Measurements from ENCODE around the gene SLC25A22.

The SLC25A22 gene

GRCh38 chr11:829847-830294 is 31.8 kb upstream of the SLC25A22 start:
- H3K79me1 ChIP-seq (ENCODE audit: low read length) = peaks cover 23% of the 10 kb centered on the region

GRCh38 chr11:829176-829846 is 31.2 kb upstream of the SLC25A22 start:
- H3K23ac ChIP-seq (ENCODE audit: low read length) = no peak overlapping the region
- H3K79me2 ChIP-seq (ENCODE audit: control insufficient read depth, insufficient read depth, low read length, poor library complexity) = peaks cover 12% of the 10 kb centered on the region
- no peak overlapping the region for H4K12ac ChIP-seq (ENCODE audit: low read depth, low read length)
- H3K18ac ChIP-seq (ENCODE audit: low read length) = peak overlapping the region; percentile 7
- no peak overlapping the region for H3K14ac ChIP-seq (ENCODE audit: low read length)
- H3K27me3 ChIP-seq (ENCODE audit: insufficient read depth, low read length) = peaks cover 33% of the 10 kb centered on the region
- peak overlapping the region; percentile 67 for H3K4me2 ChIP-seq (ENCODE audit: low read length)
- no peak overlapping the region for H3K27ac ChIP-seq (ENCODE audit: low read depth, low read length)
- no peak overlapping the region for H2AFZ ChIP-seq (ENCODE audit: insufficient read depth, low read length, poor library complexity)
- peaks cover 10% of the 10 kb centered on the region in 2 experiments for H3K36me3 ChIP-seq (ENCODE audit: control insufficient read depth in 1 of 2, insufficient read depth in 2 of 2, low read length in 2 of 2)
- H4K91ac ChIP-seq (ENCODE audit: low read depth, low read length) = no peak overlapping the region
- no peak overlapping the region for H2AK5ac ChIP-seq (ENCODE audit: low read length)
- peaks cover 23% of the 10 kb centered on the region for H3K79me1 ChIP-seq (ENCODE audit: low read length)
- no peak overlapping the region for H2BK120ac ChIP-seq (ENCODE audit: insufficient read depth, low read length, poor library complexity)
- no peak overlapping the region for H3K9ac ChIP-seq (ENCODE audit: low read length)
- H2BK5ac ChIP-seq (ENCODE audit: low read depth, low read length, poor library complexity) = no peak overlapping the region
- H3K9me3 ChIP-seq (ENCODE audit: insufficient read depth, low read depth, low read length) = peaks cover 5% of the 10 kb centered on the region
- DNase-seq = no peak
- no peak overlapping the region for H4K8ac ChIP-seq (ENCODE audit: low read depth, low read length)
- peaks cover 45 to 49% of the 10 kb centered on the region in 2 experiments for H3K4me1 ChIP-seq (ENCODE audit: control insufficient read depth in 1 of 2, insufficient read depth in 2 of 2, low read length in 2 of 2)
- whole genome bisulfite sequencing (ENCODE audit: extremely low coverage, insufficient coverage, insufficient read length) = no CpG with 5 or more reads among the region's 40 CpGs
- no peak overlapping the region for H3K4ac ChIP-seq (ENCODE audit: low read depth, low read length)
- no peak overlapping the region for H2BK12ac ChIP-seq (ENCODE audit: low read length)
- H3K4me3 ChIP-seq (ENCODE audit: low read depth, low read length) = peak overlapping the region; percentile 14

More at GRCh38 chr11:829847-830294, 31.8 kb upstream of the SLC25A22 start:
- peak overlapping the region; percentile 32 for H3K4me3 ChIP-seq (ENCODE audit: low read depth, low read length)
- H2AK5ac ChIP-seq (ENCODE audit: low read length) = no peak overlapping the region
- no peak for DNase-seq
- no peak overlapping the region for H3K4ac ChIP-seq (ENCODE audit: low read depth, low read length)
- peak overlapping the region; percentile 50 for H2AFZ ChIP-seq (ENCODE audit: insufficient read depth, low read length, poor library complexity)
- H3K9ac ChIP-seq (ENCODE audit: low read length) = no peak overlapping the region
- no peak overlapping the region for H3K23ac ChIP-seq (ENCODE audit: low read length)
- H4K12ac ChIP-seq (ENCODE audit: low read depth, low read length) = no peak overlapping the region
- H2BK120ac ChIP-seq (ENCODE audit: insufficient read depth, low read length, poor library complexity) = no peak overlapping the region
- peaks cover 50 to 55% of the 10 kb centered on the region in 2 experiments for H3K4me1 ChIP-seq (ENCODE audit: control insufficient read depth in 1 of 2, insufficient read depth in 2 of 2, low read length in 2 of 2)
- peaks cover 33% of the 10 kb centered on the region for H3K27me3 ChIP-seq (ENCODE audit: insufficient read depth, low read length)
- H3K18ac ChIP-seq (ENCODE audit: low read length) = peak overlapping the region; percentile 7
- H3K4me2 ChIP-seq (ENCODE audit: low read length) = peak overlapping the region; percentile 67
- peak overlapping the region; percentile 33 for H4K8ac ChIP-seq (ENCODE audit: low read depth, low read length)
- peak overlapping the region; percentile 19 for H3K14ac ChIP-seq (ENCODE audit: low read length)
- H4K91ac ChIP-seq (ENCODE audit: low read depth, low read length) = no peak overlapping the region
- WGBS (ENCODE audit: extremely low coverage, insufficient coverage, insufficient read length) = no CpG with 5 or more reads among the region's 39 CpGs
- H3K9me3 ChIP-seq (ENCODE audit: insufficient read depth, low read depth, low read length) = peaks cover 5% of the 10 kb centered on the region
- H3K36me3 ChIP-seq (ENCODE audit: control insufficient read depth in 1 of 2, insufficient read depth in 2 of 2, low read length in 2 of 2) = peaks cover 5 to 8% of the 10 kb centered on the region in 2 experiments
- H2BK5ac ChIP-seq (ENCODE audit: low read depth, low read length, poor library complexity) = no peak overlapping the region
- peaks cover 12% of the 10 kb centered on the region for H3K79me2 ChIP-seq (ENCODE audit: control insufficient read depth, insufficient read depth, low read length, poor library complexity)
- no peak overlapping the region for H2BK12ac ChIP-seq (ENCODE audit: low read length)
- no peak overlapping the region for H3K27ac ChIP-seq (ENCODE audit: low read depth, low read length)

GRCh38 chr11:828506-829175 is 30.6 kb upstream of the SLC25A22 start:
- H3K79me1 ChIP-seq (ENCODE audit: low read length) = peaks cover 21% of the 10 kb centered on the region
- no peak overlapping the region for H4K12ac ChIP-seq (ENCODE audit: low read depth, low read length)
- H2AK5ac ChIP-seq (ENCODE audit: low read length) = no peak overlapping the region
- no peak for DNase-seq
- peaks cover 33% of the 10 kb centered on the region for H3K27me3 ChIP-seq (ENCODE audit: insufficient read depth, low read length)
- peaks cover 16% of the 10 kb centered on the region in 2 experiments for H3K36me3 ChIP-seq (ENCODE audit: control insufficient read depth in 1 of 2, insufficient read depth in 2 of 2, low read length in 2 of 2)
- H3K9ac ChIP-seq (ENCODE audit: low read length) = no peak overlapping the region
- peaks cover 5% of the 10 kb centered on the region for H3K9me3 ChIP-seq (ENCODE audit: insufficient read depth, low read depth, low read length)
- no peak overlapping the region for H3K14ac ChIP-seq (ENCODE audit: low read length)
- H2BK12ac ChIP-seq (ENCODE audit: low read length) = no peak overlapping the region
- H3K4me2 ChIP-seq (ENCODE audit: low read length) = no peak overlapping the region
- no peak overlapping the region for H3K27ac ChIP-seq (ENCODE audit: low read depth, low read length)
- H3K79me2 ChIP-seq (ENCODE audit: control insufficient read depth, insufficient read depth, low read length, poor library complexity) = peaks cover 8% of the 10 kb centered on the region
- H3K4me3 ChIP-seq (ENCODE audit: low read depth, low read length) = no peak overlapping the region
- H4K91ac ChIP-seq (ENCODE audit: low read depth, low read length) = no peak overlapping the region
- H4K8ac ChIP-seq (ENCODE audit: low read depth, low read length) = no peak overlapping the region
- no peak overlapping the region for H3K4ac ChIP-seq (ENCODE audit: low read depth, low read length)
- no CpG with 5 or more reads among the region's 21 CpGs for WGBS (ENCODE audit: extremely low coverage, insufficient coverage, insufficient read length)
- H3K18ac ChIP-seq (ENCODE audit: low read length) = no peak overlapping the region
- H2BK5ac ChIP-seq (ENCODE audit: low read depth, low read length, poor library complexity) = no peak overlapping the region
- no peak overlapping the region for H2BK120ac ChIP-seq (ENCODE audit: insufficient read depth, low read length, poor library complexity)
- H2AFZ ChIP-seq (ENCODE audit: insufficient read depth, low read length, poor library complexity) = no peak overlapping the region
- H3K4me1 ChIP-seq (ENCODE audit: control insufficient read depth in 1 of 2, insufficient read depth in 2 of 2, low read length in 2 of 2) = peaks cover 40 to 45% of the 10 kb centered on the region in 2 experiments
- no peak overlapping the region for H3K23ac ChIP-seq (ENCODE audit: low read length)

- Histone ChIP-seq H3K18ac (ENCODE audit: low read length) (no peak within 1 kb of the TSS), H2BK120ac (ENCODE audit: insufficient read depth, low read length, poor library complexity) (peak within 1 kb of the TSS; percentile 18), H2BK5ac (ENCODE audit: low read depth, low read length, poor library complexity) (no peak within 1 kb of the TSS), H3K4me3 (ENCODE audit: low read depth, low read length) (peak within 1 kb of the TSS; percentile 53), H2AFZ (ENCODE audit: insufficient read depth, low read length, poor library complexity) (peak within 1 kb of the TSS; percentile 17), H4K12ac (ENCODE audit: low read depth, low read length) (no peak within 1 kb of the TSS), H3K27ac (ENCODE audit: low read depth, low read length) (no peak within 1 kb of the TSS), H3K14ac (ENCODE audit: low read length) (peak within 1 kb of the TSS; percentile 22), H3K4ac (ENCODE audit: low read depth, low read length) (no peak within 1 kb of the TSS), H3K9me3 (ENCODE audit: insufficient read depth, low read depth, low read length) (peaks cover 7% of the 10 kb centered on the region), H3K79me2 (ENCODE audit: control insufficient read depth, insufficient read depth, low read length, poor library complexity) (peaks cover 2% of the 10 kb centered on the region), H3K9ac (ENCODE audit: low read length) (no peak within 1 kb of the TSS), H4K8ac (ENCODE audit: low read depth, low read length) (peak within 1 kb of the TSS; percentile 61), H4K91ac (ENCODE audit: low read depth, low read length) (peak within 1 kb of the TSS; percentile 48), H3K36me3 (ENCODE audit: control insufficient read depth in 1 of 2, insufficient read depth in 2 of 2, low read length in 2 of 2) (peaks cover 17 to 18% of the 10 kb centered on the region in 2 experiments), H3K23ac (ENCODE audit: low read length) (no peak within 1 kb of the TSS), H3K27me3 (ENCODE audit: insufficient read depth, low read length) (peaks cover 33% of the 10 kb centered on the region), H3K79me1 (ENCODE audit: low read length) (peaks cover 14% of the 10 kb centered on the region), H3K4me2 (ENCODE audit: low read length) (peak within 1 kb of the TSS; percentile 64), H2BK12ac (ENCODE audit: low read length) (peak within 1 kb of the TSS; percentile 20), H3K4me1 (ENCODE audit: control insufficient read depth in 1 of 2, insufficient read depth in 2 of 2, low read length in 2 of 2) (peaks cover 39 to 43% of the 10 kb centered on the region in 2 experiments), H2AK5ac (ENCODE audit: low read length) (peak within 1 kb of the TSS; percentile 18)
- DNase-seq = no peak
- no CpG with 5 or more reads among the region's 5 CpGs for WGBS (ENCODE audit: extremely low coverage, insufficient coverage, insufficient read length)
These were observed 29.8 kb upstream of the SLC25A22 start, which contains the start of gene CRACR2B for GRCh38 chr11:827897-828192. Gene CRACR2B, plus strand, starts transcription at chr11:827919. Its CDS starts 689 bp downstream, at chr11:828608.

Data from trophoblast cell (in vitro differentiated cells and primary cell).